SW480 (cell line): ENCODE measurements around the gene NEDD9.

Experiments used
- DNase-seq: peaks from one replicate; pipeline ENCODE4 v3.0.0-alpha.2; 2016; ENCODE audit warnings: low spot score

The NEDD9 gene

GRCh38 chr6:11174242-11174611 is 58.2 kb downstream of the NEDD9 start:
- DNase-seq = no peak

DNA sequence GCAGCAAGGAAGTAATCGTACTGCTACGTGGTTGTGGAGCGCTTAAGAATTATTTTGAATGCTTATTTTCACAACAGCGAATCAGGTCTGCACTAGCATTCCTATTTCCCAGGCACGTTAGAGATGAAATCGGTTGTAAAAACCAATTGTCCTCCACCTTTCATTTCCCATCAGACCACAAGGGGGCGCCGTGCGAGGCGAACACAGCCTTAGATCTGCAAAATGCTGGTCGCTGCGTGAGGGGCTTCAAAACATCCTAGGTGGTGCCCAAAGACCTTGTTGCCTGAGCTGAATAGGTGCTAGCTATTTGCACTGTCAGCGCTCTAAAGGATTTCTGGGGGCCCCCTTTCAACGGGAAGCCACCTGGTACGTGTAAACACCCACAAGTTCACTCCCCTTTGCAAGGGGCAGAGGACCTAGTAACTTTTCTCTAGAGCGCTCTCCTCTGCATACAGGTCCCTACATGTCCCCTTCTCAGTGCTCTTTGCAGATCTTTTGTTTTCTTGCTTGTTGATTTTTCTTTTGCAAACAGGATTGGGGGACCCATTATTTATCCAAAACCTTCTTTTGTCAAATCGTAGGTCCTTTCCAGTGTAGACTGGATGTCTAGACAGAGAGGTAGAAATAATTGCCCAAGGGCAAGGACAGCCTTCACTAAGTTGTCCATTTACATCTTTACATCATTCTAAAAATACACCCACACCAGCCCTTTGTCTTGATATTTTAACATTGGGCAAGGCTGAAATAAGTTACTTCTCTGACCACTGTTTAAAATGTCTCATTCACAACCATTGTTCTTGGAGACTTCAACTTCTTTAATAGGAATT is 59.8 kb downstream of the NEDD9 start:
- DNase-seq = no peak

- no peak for DNase-seq
Observed at GRCh38 chr6:11171952-11172351, 60.5 kb downstream of the NEDD9 start.

DNA sequence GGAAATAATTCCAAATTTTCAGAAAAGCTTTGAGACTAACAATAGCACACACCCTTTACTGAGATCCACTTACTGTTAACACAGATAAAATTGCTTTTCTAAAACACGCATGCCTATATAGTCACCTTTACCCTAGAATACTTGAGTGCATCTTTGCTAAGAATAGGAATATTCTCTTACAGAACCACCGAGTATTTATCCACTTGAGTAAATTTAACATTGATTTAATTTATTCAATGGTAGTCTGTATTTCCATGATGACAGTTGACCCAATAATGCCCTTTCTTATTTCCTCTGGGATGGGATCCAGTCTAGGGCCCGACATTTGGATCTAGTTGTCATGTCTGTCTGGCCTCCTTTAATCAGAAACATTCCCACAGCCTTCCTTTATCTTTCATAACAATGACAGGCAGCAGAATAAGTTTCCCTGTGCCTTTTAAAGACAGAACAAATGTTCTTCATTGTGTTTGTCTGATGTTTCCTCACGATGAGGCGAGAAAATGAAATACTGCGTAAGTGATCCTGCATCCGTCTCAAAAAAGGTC is 64.3 kb downstream of the NEDD9 start:
- DNase-seq = no peak

GRCh38 chr6:11166948-11167347 is 65.5 kb downstream of the NEDD9 start:
- DNase-seq = no peak

GRCh38 chr6:11164717-11165646 is 67.5 kb downstream of the NEDD9 start:
- DNase-seq = no peak

DNA sequence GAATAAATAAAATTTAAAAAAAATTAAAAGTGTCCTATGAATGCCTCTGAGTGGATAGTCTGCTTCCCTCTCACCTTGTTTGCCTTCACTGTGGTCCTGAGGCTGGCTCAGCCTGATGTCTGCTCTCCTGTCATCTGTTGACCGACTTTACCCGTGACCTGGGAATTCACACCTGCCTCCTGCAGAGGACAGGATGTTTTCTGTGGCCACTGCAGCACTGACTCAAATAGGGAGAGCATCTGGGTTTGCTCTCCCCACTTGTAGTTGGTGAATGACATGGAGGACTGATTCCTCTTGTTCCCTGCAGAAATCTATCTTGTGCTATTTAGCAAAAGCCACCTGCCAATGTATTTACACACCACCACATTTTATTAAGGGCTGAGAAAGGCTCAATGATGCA is 68.5 kb downstream of the NEDD9 start:
- no peak for DNase-seq

DNA sequence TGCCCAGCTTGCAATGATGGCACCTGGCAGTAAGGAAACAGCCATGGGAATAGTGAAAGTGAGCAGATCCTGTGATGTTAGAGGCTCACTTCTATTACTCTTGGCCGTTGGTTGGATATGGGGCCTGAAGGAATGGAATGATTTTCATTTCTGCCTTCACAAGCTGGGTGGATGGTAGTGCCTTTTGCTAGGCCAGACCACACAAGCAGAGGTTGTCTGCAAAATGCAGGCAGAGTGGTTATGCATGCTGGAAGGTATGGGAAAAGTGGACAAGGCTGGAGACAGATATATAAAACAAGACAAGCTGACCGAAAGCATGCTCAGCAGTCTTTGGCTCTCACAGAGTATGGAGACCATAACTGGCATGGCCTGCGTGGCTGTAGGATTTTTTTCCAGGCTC is 70.2 kb downstream of the NEDD9 start:
- no peak for DNase-seq

DNA sequence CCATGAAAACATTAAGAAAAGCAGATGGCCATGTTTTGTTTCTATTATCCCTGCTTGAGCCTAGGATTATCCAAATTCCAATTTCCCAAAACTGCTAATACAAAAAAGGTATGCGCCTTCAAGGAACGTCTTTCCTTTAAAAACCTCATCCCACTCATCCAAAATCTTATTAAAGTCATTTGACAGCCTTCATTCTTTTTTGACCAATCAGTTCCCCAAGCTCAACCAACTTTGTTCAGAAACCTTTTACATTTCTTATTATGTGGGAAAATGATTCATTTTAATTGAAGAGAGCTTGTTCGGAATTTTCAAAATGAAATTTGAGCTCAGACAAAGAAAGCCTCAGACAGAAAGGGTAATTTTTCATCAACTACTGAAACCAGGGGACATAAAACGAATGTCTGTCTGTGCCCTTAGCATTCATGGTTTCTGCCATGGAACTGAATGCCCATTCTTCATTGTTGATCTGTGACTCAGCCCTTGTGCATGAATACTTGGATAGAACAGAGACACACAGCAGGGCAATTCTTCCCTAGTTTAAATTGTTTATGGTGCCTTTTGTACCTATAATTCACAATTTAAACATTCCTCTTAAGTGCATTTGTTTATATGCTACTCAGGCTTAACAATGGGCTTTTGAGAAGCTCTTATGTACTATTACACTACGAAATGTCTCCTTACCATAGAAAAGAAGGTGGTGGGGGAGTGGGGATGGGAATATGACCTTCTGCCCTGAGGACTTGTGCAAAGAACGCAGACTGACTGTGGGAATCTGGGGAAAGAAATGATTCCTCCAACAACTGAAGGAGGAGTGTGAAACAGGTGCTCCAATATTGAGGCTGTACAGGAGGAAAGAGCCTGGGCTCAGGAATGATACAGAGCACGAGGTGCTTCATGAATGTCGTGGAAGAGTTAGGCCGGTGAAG is 71.2 kb downstream of the NEDD9 start:
- no peak for DNase-seq

DNA sequence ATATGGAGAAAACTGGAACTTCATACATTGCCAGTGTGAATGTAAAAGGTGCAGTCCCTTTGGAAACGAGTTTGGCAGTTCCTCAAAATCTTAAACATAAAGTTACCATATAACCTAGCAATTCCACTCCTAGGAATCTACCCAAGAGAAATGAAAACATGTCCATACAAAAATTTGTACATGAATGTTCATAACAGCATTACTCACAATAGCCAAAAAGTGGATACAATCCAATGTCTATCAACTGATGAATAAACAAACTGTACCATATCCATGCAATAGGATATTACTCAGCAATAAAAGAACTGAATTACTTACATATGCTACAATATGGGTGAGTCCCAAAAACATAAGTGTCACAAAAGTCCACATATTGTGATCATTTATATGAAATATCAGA is 72.3 kb downstream of the NEDD9 start:
- no peak for DNase-seq

DNA sequence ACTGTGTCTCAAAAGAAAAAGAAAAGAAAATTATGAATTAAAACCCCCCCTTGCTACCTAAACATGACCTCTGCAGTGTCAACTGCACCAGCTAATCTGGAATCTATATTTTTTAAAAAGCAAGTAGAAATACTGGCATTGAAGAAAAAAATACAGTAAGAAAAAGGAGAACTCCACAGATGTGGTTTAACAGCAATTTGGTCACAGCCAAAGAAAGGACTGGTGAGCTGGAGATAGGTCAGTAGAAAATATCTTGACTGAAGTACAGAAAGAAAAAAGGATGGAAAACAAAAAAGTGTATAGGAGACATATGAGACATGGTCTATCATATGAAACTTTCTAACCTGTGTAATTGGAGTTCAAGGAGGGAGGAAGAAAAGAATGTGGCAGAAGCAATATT is 76.9 kb downstream of the NEDD9 start:
- no peak for DNase-seq

GRCh38 chr6:11153447-11153846 is 79.0 kb downstream of the NEDD9 start:
- no peak for DNase-seq

- no peak for DNase-seq
Observed at GRCh38 chr6:11152581-11152980, 79.9 kb downstream of the NEDD9 start.

GRCh38 chr6:11151488-11151887 is 81.0 kb downstream of the NEDD9 start:
- DNase-seq = no peak

GRCh38 chr6:11149551-11149950 is 82.9 kb downstream of the NEDD9 start:
- no peak for DNase-seq

GRCh38 chr6:11146117-11146826 is 86.2 kb downstream of the NEDD9 start:
- DNase-seq = no peak

DNA sequence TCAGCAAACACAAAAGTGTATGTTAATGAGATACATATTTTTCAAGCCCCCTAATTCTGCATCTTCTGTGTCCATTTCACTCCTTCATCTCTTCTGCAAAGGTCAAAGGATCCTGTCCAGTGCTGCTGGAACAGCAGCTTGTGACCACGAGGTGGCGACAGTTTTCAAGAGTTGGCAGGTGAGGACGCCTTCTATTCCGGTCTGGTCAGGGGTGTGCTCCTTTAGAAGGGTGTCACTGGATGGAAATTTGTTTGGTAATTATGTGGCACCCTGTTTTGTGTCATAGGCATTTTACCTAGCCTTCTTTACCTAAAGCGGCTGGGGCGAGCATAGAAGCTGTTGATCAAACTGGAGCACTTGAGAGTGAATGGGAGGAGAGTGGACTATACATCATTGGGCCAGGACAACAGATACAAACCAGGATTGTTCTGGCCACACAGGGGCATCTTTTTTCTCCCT is 88.0 kb downstream of the NEDD9 start:
- DNase-seq = peak; percentile 58

- DNase-seq = peak; percentile 56
Observed at GRCh38 chr6:11143394-11144371, 88.8 kb downstream of the NEDD9 start.

DNA sequence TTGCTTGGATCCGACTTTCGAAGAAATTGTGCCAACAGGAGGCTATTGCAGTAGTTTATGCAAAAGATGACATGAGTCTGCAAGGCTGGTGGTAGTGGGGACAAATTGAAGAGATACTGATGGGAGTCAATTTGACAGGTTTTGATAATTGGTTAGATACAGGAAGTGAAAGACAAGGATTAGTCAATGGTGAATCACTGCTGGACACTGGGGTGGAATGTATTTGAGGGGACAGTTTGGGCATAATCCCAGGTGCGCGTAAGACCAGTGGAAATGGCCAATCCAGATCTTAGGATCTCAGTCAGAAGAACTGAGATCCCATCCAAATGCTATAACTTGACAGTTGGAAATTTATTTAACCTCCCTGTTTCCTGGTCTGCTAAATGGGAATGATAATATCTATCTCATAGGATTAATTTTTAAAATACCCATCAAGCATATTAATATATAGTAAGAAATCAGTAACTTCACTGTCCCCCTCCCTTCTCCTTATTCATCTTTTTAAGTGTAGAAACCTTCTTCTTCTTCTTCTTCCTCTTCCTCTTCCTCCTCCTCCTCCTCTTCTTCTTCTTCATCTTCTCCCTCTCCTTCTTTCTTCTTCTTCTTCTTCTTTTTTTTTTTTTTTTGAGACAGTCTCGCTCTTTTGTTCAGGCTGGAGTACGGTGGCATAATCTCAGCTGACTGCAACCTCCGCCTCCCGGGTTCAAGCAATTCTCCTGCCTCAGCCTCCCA is 90.0 kb downstream of the NEDD9 start:
- no peak for DNase-seq
